NCI-H2171 treated with DMSO at 0.1 percent for 48 hours (cell line): Measurements from ENCODE around the gene MSL1.
A peak's percentile ranks its signal among the peaks of the same experiment; 100 is the strongest.

Experiments
- DNase-seq: peaks from one replicate; lab custom pipeline; 2025; lab: John Stamatoyannopoulos, UW

The MSL1 gene

DNA sequence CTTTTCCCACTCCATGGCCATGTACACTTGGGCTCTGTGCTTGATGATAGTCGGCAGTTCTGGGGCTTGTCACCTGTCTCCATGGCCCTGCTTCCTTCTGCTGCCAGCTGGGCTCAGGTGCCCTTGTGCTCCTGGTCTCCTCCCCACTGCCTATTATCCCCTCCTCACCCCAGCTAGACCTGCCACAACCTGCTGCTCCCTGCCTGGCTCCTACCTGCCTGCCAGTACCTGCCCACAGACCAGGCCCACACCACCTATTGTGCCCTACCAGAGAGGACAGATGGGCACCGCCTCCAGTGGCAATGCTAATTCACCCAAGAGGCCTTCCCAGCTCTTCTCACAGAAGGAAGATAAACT is 55.0 kb downstream of the MSL1 start:
- DNase-seq: peak; percentile 97

DNA sequence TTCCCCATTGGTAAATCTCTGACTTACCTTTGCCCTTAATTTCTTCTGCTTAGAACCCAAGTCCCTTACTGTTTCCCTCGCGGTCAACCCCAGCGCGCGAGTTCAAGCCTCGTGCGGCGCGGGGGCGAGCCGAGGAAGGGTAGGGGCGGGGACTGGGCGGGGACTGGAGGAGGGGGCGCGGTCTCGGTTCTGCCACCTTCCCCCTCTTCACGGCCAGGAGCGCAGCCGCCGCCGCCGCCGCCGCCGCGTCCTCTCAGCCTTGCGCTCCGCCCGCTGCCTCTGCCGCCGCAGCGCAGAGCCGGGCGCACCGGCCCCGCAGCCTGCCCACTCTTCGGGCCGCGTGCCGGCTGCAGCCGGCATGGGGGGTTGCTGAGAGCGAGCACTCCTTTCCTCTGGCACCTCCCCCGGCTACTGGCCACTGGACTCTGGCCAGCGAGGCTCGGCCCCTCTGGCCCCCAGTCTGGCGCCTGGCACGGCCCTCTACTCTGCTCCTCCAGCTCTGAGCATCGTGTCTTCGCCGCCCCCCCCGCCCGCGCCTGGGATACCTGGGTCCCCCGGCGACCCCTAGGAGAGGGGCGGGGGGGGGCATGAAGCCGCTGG is 55.6 kb downstream of the MSL1 start, which contains the start of gene RAPGEFL1:
Gene RAPGEFL1 (plus strand): TSS at position 196 of the 600 bp plus-strand sequence. CDS start 392 bp downstream, at position 588.
- peak; percentile 85 for DNase-seq

DNA sequence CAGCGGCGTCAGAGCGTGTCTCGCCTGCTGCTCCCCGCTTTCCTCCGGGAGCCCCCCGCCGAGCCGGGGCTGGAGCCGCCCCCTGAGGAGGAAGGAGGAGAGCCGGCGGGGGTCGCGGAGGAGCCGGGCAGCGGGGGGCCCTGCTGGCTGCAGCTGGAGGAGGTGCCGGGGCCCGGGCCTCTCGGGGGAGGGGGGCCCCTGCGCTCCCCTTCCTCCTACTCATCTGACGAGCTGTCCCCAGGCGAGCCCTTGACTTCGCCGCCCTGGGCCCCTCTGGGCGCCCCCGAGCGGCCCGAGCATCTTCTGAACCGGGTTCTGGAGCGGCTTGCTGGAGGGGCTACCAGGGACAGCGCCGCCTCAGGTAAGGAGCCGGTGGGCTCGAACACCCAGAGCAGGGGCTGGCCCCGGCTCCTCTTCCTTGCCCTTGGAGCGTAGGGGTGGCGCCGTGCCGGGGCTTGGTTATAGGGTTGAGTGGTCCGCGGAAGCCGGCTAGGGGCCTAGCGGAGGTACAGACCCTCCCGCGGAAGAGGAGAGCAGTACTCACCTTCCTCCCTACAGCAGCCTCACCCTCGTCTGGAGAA is 56.3 kb downstream of the MSL1 start:
- DNase-seq: peak; percentile 32

DNA sequence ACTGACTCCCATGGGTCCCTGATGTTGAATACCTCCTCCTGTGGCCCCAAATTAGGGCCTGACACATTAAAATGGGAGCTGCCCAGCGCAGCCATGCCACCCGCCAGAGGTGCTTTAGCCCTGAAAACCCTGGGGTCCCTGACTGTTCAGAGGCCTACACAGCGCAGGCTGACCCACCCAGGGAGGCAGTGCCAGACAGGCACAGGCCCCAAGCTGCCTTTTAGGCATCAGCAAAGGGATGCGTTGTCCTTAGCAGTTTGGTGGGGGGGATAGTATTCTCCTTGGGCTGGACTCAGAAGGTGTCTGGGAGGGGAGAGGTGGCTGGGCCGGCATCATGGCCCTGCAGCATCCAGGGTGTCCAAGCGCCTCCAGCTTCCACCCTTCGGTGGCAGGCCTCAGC is 56.9 kb downstream of the MSL1 start:
- DNase-seq: no peak

DNA sequence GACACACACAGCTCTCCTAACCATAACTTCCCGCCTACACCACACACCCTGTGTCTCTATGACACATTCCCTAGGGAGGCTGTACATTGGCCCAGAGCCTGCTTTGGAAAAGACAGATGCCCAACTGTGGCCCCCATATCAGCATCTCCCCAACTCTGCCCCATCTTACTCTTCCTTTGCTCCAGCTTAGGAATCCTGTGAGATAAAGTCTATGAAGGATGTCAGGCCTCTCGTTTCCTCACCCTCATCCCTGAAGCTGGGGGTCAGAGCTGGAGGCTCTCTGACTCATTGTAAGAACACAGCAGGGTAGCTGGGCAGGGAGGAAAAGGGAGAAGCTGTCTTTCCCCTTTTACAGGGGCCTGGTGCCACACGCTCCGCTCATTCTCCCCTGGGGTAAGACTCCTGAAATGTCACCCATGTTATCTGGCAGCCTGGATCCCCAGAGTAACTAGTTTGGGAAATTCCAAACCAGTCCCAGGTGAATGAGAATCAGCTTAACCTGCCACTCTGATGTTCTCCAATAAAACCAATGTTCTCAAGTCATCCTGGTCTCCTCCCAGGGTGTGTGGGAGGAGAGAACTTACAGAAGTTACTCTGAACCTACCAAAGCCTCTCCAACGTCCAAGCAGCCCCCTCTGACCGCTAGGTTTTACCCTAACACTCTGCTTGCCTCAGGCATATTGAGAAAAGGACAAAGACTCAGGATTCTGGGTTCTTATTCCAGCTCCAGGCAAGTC is 58.3 kb downstream of the MSL1 start:
- peak; percentile 29 for DNase-seq

DNA sequence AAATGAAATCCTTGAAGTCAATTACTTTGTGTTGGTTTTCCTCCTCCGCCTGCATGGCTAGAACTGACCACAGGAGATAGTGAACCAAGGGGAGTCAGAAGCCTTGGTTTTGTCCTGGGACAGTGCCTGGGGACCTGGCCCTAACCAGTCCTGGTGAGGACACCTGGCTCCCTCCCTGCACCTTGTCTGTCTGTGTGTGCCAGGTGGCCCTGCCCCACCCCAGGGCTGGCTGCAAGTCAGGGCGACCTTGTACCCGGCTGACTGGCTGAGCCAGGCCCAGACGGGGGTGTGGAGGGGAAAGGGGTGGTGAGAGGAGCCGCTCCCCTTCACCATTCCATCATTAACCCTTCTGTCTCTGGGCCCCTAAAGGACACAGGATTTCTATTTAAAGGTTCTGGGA is 58.9 kb downstream of the MSL1 start:
- DNase-seq: peak; percentile 36

DNA sequence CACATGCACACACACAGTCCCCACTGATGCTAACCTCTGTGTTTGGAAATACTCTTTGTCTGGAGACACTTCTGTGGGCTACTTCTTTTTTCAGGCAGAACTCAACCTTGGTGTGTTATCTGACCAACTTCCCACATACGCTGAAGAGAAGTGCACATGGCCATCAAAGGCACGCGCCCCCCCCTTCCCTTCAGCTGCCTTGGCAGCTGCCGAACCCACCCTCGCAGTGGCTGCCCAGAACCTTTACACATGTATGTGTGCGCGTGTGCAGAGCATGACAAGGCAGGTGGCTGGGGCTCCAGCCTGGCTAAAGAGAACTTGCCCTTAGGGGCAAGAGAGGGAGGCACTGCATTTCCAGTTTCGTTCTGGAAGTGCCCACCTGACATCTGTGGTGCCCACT is 59.4 kb downstream of the MSL1 start:
- DNase-seq: no peak

DNA sequence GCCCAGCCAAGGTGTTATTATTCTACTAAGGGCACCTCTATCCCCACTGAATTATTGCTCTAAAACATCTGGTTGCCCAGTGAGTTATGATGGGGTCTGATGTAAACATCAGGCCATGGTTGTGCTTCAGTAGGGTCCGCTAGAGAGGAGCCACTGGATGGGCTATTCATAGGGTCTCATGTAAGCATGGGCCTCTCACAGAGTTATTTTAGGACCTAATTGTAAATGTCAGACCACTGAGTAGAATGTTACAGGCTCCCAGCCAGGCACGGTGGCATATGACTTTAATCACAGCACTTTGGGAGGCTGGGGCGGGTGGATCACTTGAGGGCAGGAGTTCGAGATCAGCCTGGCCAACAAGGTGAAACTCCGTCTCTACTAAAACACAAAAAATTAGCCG is 60.8 kb downstream of the MSL1 start:
- no peak for DNase-seq
